Measurements from ENCODE around the gene IFI16. TPM values are rescaled to one million over a fixed set of nuclear protein-coding genes. Genes with fewer than 3 reads are reported as not detected.
"Not testable (repeated sequence)": the region's sequence is repeated elsewhere in the genome, so short reads cannot be mapped to it uniquely, and the experiment has no call there.

The IFI16 gene
- total and polyA plus RNA-seq, 12 donors = 39.4 to 130 (median 95.3) TPM

DNA sequence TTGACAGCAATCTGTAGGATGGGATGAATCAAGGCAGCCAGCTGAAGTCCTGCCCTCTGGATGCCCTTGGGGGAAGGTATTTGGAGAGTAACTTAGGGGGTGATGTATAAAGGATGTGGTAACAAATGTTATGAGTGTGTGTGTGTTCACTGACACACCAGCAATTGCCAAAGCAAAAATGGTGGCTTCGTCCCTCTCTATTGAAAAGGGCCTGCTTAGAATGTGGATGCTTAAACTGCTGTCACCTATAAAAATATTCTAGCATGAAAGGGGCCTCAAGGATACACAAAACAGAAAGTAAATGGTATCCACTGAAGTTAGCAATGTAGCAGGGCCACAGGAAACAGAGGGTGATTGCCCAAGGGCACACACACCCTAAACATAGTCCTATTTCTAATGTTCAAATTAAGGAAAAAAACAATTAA is 81.9 kb downstream of the IFI16 start:
- Histone ChIP-seq H3K27ac (no peak overlapping the region), H3K36me3 (replicated peaks in 1 of 2) (no peaks in the 10 kb centered on the region), H3K27me3 (no peaks in the 10 kb centered on the region), H3K9me3 (replicated peaks in 1 of 3) (no peaks in the 10 kb centered on the region), H3K4me1 (replicated peaks in 1 of 2) (no peaks in the 10 kb centered on the region), H3K4me3 (no peak overlapping the region)
- no peak for DNase-seq
- TF ChIP-seq, protein P1, sequence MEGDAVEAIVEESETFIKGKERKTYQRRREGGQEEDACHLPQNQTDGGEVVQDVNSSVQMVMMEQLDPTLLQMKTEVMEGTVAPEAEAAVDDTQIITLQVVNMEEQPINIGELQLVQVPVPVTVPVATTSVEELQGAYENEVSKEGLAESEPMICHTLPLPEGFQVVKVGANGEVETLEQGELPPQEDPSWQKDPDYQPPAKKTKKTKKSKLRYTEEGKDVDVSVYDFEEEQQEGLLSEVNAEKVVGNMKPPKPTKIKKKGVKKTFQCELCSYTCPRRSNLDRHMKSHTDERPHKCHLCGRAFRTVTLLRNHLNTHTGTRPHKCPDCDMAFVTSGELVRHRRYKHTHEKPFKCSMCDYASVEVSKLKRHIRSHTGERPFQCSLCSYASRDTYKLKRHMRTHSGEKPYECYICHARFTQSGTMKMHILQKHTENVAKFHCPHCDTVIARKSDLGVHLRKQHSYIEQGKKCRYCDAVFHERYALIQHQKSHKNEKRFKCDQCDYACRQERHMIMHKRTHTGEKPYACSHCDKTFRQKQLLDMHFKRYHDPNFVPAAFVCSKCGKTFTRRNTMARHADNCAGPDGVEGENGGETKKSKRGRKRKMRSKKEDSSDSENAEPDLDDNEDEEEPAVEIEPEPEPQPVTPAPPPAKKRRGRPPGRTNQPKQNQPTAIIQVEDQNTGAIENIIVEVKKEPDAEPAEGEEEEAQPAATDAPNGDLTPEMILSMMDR (IDR thresholded peaks at IDR 0.05) = no peak
- no peak for TF ChIP-seq POLR2A (IDR thresholded peaks at IDR 0.05)
- intact Hi-C loops (cut with DNase I) = no loop called here
- WGBS, 4 donors = 75 to 85% (median 78%) methylated on average over 1 of the region's 1 CpG

DNA sequence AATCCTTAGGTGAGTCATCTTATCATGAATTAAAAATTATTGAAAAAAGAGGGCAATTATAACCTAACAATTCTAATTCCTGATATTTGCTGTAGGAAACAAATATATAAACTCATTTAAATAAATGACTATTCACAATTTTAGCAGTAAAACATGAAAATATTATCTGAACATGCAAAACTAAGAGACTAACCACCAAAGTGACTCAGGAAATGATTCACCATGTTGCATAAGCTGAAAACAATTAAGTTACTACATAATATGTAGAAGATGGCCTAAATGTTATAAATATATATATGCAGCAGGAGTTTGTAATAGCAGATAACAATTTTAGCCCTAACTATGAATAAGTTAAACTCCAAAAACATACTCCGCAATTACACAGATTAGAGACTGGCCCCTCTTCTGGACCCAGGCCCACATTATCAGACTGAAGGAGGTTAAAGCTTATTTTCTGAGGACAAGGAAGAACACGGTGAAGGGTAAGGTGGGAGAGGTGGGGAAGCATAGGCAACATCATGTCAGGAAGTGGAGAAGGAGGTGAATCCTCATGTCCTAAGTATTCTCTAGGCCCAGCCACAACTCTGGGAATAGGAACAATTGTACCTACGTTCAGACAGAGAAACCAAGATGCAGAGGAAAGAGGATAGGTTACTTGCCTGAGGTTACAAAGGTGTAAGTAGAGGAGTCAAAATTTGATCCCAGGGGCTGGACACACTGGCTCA is 82.5 kb downstream of the IFI16 start:
- Histone ChIP-seq H3K36me3 (replicated peaks in 1 of 2) (no peaks in the 10 kb centered on the region), H3K27ac (no peak overlapping the region), H3K4me3 (no peak overlapping the region), H3K27me3 (no peaks in the 10 kb centered on the region), H3K4me1 (replicated peaks in 1 of 2) (no peaks in the 10 kb centered on the region), H3K9me3 (replicated peaks in 1 of 3) (no peaks in the 10 kb centered on the region)
- no peak for DNase-seq
- 50 to 74% (median 57%) methylated on average over 3 of the region's 3 CpGs for WGBS, 4 donors
- TF ChIP-seq, protein P1 (IDR thresholded peaks at IDR 0.05) = no peak
- intact Hi-C loops (cut with DNase I) = no loop called here

GRCh38 chr1:159098596-159098995 is 88.9 kb downstream of the IFI16 start:
- Histone ChIP-seq H3K4me1 (replicated peaks in 1 of 2) (no peaks in the 10 kb centered on the region), H3K27ac (no peak overlapping the region), H3K27me3 (no peaks in the 10 kb centered on the region), H3K4me3 (no peak overlapping the region), H3K36me3 (replicated peaks in 1 of 2) (no peaks in the 10 kb centered on the region), H3K9me3 (replicated peaks in 1 of 3) (no peaks in the 10 kb centered on the region)
- WGBS, 4 donors = 72 to 78% (median 77%) methylated on average over 3 of the region's 3 CpGs
- no peak for DNase-seq
- intact Hi-C loops (cut with DNase I) = no loop called here
- TF ChIP-seq POLR2A (IDR thresholded peaks at IDR 0.05) = no peak
- TF ChIP-seq, protein P1 (IDR thresholded peaks at IDR 0.05) = no peak

- WGBS, 4 donors = 53 to 74% (median 66%) methylated on average over 1 of the region's 1 CpG
- DNase-seq = no peak
- Histone ChIP-seq H3K4me1 (replicated peaks in 1 of 2) (no peaks in the 10 kb centered on the region), H3K4me3 (no peak overlapping the region), H3K27me3 (no peaks in the 10 kb centered on the region), H3K9me3 (replicated peaks in 1 of 3) (no peaks in the 10 kb centered on the region), H3K36me3 (replicated peaks in 1 of 2) (no peaks in the 10 kb centered on the region), H3K27ac (no peak overlapping the region)
- intact Hi-C loops (cut with DNase I) = no loop called here
- TF ChIP-seq POLR2A (IDR thresholded peaks at IDR 0.05) = no peak
- TF ChIP-seq, protein P1 (IDR thresholded peaks at IDR 0.05) = no peak
Measured at GRCh38 chr1:159100589-159100988, 90.9 kb downstream of the IFI16 start.

GRCh38 chr1:159103021-159103420 is 93.3 kb downstream of the IFI16 start:
- intact Hi-C loops (cut with DNase I); H3K27ac ChIP-seq; H3K9me3 ChIP-seq (replicated peaks in 1 of 3); H3K4me3 ChIP-seq; H3K36me3 ChIP-seq (replicated peaks in 1 of 2); H3K27me3 ChIP-seq; DNase-seq; H3K4me1 ChIP-seq (replicated peaks in 1 of 2): not testable (repeated sequence)
- 65 to 86% (median 72%) methylated on average over 3 of the region's 3 CpGs for WGBS, 4 donors

Data from adrenal gland (tissue), 12 donors.